COLO829 (cell line): Measurements from ENCODE around the gene SCAMP5.

Experiments used
- DNase-seq: peaks from one replicate; pipeline ENCODE4 v3.0.0; 2012; ENCODE audit warnings: low spot score

Gene SCAMP5

DNA sequence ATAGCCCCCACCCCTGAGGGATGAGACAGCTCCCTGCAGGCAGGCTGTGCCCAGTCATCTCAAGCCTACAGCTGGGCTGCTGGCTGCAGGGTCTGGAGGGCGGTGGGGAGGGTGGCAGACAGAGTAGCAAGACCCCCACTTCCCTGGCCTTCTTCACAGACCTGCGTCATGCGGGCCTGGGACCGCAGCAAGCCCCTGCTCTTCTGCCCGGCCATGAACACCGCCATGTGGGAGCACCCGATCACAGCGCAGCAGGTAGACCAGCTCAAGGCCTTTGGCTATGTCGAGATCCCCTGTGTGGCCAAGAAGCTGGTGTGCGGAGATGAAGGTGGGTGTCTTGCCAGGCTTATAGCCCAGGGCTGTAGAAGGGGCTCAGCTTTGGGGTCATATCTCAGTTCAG lies 53.0 kb downstream of the SCAMP5 start:
- no peak for DNase-seq

- no peak for DNase-seq
These were observed 54.0 kb downstream of the SCAMP5 start for GRCh38 chr15:75049392-75049791.

DNA sequence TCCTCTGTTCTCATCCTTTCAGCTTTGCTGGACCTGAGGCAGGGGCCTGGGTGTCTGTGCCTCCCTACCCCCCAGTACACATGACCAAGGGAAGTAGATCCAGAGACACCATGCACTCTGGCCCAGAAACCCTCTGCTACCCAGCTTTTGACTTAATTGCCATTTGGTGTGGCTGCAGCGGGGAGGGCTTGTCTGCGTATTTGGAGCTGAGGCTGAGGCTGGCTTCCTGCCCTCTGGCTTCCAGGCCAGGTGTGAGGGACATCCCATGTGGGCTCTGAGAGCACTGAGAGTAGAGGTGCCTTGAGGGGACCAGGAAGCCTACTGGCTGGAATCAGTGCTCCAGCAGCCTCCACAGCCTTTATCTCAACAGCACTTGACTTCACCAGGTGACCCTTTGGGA lies 54.9 kb downstream of the SCAMP5 start:
- no peak for DNase-seq

GRCh38 chr15:75051191-75051608 lies 55.8 kb downstream of the SCAMP5 start:
- DNase-seq = no peak

DNA sequence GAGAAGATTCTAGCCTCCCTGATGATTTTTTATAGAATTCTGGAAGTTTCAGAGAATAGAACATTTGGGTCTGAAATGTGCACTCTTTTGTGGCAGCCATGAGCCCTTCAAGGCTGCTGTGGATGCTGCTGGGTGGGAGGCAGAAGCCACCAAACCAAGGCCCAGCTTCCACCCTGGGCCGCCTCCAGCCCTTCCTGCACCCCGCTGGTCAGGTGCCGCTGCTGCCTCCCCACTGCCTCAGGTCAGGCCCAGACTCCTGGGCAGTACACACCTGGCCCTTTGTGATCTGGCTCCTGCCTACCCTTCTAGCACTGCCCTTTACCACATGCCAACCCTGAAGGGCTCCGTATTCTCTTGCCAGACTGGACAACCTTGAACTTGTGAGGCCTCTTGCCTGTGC lies 56.3 kb downstream of the SCAMP5 start:
- DNase-seq = no peak

GRCh38 chr15:75052972-75053747 lies 57.8 kb downstream of the SCAMP5 start:
- DNase-seq = no peak

DNA sequence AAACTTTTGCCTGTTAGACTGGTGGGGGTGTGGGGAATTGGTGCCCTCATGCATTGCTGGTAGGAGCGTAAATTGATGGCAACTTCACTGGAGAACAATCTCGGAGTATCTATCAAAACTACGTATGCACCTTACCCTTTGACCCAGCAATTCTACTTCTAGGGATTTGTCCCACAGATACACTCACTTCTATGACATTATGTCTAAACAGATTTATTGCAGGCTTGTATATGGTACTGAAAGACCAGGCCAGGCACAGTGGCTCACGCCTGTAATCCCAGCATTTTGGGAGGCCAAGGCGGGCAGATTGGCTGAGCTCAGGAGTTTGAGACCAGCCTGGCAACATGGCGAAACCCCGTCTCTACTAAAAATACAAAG lies 58.4 kb downstream of the SCAMP5 start:
- DNase-seq = no peak

GRCh38 chr15:75054172-75054897 lies 59.0 kb downstream of the SCAMP5 start:
- DNase-seq = peak; percentile 42

DNA sequence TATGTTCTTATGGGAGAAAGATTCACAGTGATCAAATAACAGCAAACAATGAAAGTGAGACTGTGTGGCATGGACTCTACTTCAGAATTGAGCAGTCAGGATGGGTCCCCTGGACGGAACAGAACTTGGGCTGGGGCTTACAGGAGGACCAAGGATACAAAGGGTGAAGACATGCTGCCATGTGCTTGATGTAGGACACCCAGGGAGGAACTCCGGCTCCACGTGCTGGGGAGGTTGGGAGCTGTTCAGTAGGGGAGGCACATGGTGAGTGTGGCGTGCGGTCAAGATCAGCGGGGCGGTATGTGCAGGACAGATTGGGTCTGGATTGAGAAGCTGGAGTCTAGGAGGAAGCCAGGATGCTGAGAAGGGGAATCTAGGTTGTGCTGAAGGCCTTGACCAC lies 60.7 kb downstream of the SCAMP5 start:
- no peak for DNase-seq

DNA sequence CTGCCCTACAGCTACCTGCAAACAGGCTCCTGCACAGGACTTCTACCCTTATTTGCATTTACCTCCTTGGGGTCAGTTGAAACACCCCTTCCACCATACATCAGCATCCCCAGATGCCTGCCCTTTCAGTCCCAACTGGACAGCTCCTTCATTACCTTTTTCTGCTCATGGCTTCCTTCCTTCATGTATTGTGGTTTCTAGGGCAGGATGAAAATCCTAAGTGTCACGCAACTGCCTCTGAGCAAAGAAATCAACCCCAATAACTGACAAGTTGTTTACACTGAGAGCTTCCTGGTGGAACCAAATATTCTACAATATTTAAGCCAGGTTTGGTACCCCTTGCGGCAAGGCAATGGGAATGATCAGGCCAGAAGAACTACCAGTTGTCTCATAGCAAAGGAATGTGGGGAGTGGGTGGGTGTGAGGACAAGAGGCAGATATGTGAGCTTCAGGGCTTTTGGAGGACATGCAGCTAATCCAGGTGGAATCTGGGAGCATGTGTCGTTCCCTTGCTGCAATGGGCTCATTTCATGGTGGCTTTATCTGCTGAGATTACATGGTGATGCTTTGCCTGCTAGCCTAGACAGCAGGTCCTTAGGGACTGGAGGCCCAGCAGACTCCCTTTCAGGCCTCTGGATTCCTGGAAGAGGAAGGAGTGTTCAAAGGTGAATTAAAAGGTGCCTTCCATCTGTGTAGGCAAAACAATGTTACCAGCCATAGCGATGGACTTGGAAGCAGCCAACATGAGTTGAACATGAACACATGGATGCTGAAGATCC lies 63.0 kb downstream of the SCAMP5 start:
- no peak for DNase-seq

DNA sequence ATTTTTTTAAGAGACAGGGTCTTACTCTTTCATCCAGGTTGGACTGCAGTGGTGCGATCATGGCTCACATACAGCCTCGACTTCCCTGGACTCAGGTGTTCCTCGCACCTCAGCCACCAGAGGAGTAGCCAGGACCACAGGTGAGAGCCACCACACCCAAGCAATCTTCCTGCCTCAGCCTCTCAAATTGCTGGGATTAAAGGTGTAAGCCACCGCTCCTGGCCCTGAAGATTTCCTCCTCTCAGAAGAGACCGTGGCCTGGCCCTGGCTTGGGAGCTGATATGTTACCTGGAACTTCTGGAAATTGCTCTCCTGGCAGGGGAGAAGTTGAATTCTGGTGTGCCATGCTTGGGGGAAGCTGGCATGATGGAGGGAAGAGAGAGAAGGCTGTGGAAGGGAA lies 64.2 kb downstream of the SCAMP5 start:
- no peak for DNase-seq

GRCh38 chr15:75061272-75061671 lies 65.9 kb downstream of the SCAMP5 start:
- no peak for DNase-seq

- DNase-seq = no peak
These were observed 67.3 kb downstream of the SCAMP5 start for GRCh38 chr15:75062706-75063105.

DNA sequence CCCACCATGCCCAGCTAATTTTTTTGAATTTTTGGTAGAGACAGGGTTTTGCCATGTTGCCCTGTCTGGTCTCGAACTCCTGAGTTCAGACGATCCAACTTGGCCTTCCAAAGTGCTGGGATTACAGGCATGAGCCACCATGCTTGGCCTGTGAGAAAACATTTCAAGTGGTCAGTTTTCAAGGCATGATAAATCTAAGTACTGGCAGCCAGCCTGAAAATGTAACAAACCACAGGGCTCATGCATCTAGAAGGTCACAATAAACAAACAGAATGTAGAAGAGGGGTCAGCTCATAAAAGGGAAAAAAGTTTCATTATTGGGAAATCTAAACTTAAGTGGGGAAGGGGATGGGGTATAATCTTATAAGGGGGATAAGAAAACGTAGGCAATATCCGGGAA lies 68.0 kb downstream of the SCAMP5 start:
- DNase-seq = no peak

DNA sequence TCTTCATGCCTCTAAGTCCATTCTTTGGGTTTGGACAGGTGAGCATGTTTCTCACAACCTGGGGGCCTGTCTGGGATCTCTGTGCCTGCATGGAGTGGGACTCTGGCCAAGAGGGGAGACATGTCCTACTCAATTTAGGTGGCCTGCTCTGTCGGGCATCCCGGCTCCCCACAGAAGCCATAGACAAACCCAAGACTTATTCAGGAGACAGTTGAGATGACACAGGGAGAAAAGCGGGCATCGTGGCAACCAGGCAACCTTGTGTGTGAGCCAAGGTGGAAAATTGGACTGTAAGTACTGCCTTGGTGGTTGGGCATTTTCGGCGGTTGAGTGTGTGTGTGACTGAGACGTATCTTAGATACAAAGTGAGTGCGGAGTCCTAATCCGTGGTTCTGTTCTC lies 68.5 kb downstream of the SCAMP5 start:
- DNase-seq = no peak

GRCh38 chr15:75064846-75065245 lies 69.5 kb downstream of the SCAMP5 start:
- no peak for DNase-seq

DNA sequence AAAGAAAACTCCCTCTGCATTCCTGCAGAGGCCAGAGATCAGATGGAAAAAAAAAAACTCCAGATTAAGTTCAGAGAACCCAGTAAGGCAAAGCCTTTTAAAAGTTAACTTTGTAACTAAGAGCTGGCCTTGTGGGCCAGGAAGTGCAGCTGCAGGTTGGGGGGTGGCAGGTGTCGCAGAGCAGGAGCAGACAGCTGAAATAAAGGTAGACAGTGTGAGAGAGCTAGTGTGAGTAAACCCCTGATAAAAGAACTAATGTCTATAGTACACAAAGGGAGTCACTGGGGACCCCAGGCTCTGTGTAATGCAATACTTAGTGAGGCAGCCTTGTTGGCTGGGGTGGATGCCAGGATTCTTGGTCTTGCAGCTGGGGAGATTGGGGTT lies 70.1 kb downstream of the SCAMP5 start:
- no peak for DNase-seq

DNA sequence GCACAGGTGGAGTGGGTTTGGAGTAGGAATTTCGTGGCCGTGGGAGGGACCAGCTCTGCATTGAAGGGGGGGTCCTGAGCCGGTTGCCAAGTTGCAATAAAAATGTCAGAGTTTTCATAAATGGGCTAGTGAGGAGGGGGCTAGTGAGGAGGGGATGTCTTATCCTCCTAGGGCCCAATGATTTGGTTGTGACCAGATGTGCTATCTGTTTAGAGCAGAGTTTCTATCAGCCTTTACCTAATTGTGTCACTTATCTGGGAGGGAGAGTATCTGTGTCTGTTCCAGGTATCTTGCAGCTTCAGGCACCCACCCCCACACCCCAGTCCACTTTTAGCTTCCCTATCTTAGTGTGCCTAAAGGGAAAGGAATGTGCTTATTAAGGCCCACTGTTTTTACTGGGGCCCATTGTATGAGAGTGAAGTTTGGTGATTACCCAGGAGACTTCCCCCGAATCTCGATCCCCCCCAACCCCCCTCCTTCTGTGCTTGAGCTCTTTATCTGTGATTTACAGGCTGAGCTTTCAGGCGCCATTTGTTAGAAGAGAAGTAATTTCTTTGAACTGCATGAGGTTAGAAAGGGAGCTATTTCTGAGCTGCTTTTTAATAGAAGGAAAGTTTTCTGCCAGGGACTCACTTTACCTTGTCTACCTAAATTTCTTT lies 70.6 kb downstream of the SCAMP5 start:
- DNase-seq = no peak

GRCh38 chr15:75067123-75067830 lies 71.9 kb downstream of the SCAMP5 start:
- DNase-seq = no peak

- DNase-seq = no peak
These were observed 73.4 kb downstream of the SCAMP5 start for GRCh38 chr15:75068748-75069147.

DNA sequence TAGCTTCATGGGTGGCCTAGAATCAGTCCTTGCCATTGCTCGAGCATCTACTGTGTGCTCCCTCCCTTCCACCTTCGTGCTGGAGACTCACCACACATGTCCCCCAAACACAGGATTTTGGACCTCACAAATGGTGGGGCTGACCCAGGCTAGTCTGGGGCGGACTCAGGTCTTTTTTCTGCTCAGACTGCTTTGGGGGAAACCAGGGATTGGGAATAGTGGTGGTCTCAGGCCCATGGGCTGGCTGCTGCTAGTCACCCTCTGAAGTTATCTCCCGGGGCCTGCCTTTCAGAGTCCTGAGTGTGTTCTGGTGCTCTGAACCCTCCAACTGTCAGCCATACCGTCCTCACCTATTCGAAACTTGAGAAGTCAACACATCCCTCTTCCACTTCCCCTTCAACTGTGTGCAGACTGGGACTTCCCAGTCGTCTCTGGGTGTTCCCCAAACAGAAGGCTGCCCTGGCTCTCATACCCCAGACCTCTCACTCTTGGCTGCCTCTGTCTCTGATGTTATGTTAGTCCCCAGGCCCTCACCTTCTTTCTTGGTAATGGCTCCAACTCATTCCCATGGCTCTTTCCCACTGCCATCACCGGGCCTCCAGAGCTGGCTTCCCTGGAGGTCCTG lies 74.0 kb downstream of the SCAMP5 start:
- DNase-seq = no peak
